ENCODE data around the gene PDZRN4. TPM values are rescaled to one million over a fixed set of nuclear protein-coding genes. Genes with fewer than 3 reads are reported as not detected.
A peak's percentile ranks its signal among the peaks of the same experiment; 100 is the strongest.

PDZRN4 gene
- total and polyA plus RNA-seq, 8 donors, result 0.58 to 29.0 (median 2.2) TPM

DNA sequence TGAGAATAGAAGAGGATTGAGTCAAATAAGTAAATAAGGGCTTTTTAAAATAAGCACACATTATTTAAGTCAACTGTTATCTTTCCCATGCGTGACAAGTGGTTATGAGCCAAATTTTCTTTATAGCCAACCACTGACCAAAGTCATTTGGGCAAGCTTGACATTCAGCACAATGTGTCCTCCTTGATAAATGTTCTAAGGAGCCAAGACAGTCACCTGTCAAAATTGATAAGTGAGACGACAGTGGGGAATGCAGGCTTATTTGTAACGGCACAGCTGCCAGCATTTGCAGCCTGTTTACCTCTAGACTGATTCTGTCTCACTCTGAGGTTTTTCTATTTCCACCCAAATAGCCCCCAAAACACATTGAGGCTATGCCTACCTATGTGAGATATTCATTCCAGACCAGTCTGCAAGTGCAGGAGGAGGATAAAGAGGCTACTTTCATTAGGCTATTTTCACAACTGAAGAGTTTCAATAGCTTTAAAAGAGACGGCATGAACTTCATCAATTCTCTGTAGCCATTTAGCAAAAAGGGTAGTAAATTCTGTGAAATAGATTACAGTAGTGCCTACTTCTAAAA is 339.5 kb downstream of the PDZRN4 start:
- H3K27me3 ChIP-seq, result no peaks in the 10 kb centered on the region
- no peak for DNase-seq
- 45 to 74% (median 54%) methylated on average over 4 of the region's 4 CpGs for WGBS, 5 donors
- H3K4me1 ChIP-seq, result no peaks in the 10 kb centered on the region
- H3K9me3 ChIP-seq, result no peaks in the 10 kb centered on the region
- no peak overlapping the region for H3K4me3 ChIP-seq
- H3K36me3 ChIP-seq, result no peaks in the 10 kb centered on the region
- intact Hi-C loops (cut with DNase I; ENCODE audit: low total_unique reads), result no loop called here
- no peak overlapping the region for H3K27ac ChIP-seq
- TF ChIP-seq CTCF (IDR thresholded peaks at IDR 0.05) (no peak), EP300 (IDR thresholded peaks at IDR 0.05) (no peak), POLR2AphosphoS5 (IDR thresholded peaks at IDR 0.05) (no peak), POLR2A (IDR thresholded peaks at IDR 0.05) (no peak)

DNA sequence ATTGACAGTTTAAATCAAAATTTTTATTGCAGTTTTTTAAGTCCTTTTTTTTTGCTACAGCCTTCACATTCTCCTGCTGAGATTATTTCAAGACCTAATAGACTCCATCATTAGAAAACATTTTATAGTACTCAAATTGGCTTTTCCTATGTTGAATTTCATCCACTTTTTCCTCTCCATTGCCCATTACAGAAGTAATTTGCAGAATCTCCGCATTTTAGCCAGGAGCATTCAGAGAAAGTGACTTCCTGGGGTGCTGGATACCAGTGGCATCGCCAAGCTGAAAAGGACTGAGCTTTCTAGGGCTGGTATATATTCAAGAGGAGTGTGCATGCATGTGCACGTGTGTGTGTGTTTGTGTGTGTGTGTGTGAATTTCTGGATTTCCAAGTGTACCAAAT is 340.8 kb downstream of the PDZRN4 start:
- H3K9me3 ChIP-seq, result no peaks in the 10 kb centered on the region
- 86 to 92% (median 89%) methylated on average over 3 of the region's 3 CpGs for WGBS, 5 donors
- no peaks in the 10 kb centered on the region for H3K36me3 ChIP-seq
- no peaks in the 10 kb centered on the region for H3K27me3 ChIP-seq
- no peak for TF ChIP-seq CTCF (IDR thresholded peaks at IDR 0.05)
- no peak for TF ChIP-seq POLR2A (IDR thresholded peaks at IDR 0.05)
- TF ChIP-seq EP300 (IDR thresholded peaks at IDR 0.05), result no peak
- TF ChIP-seq POLR2AphosphoS5 (IDR thresholded peaks at IDR 0.05), result no peak
- H3K27ac ChIP-seq, result no peak overlapping the region
- no peak overlapping the region for H3K4me3 ChIP-seq
- no peak for DNase-seq
- intact Hi-C loops (cut with DNase I; ENCODE audit: low total_unique reads), result no loop called here
- no peaks in the 10 kb centered on the region for H3K4me1 ChIP-seq

GRCh38 chr12:41530441-41530840 is 342.3 kb downstream of the PDZRN4 start:
- H3K9me3 ChIP-seq, result no peaks in the 10 kb centered on the region
- TF ChIP-seq EP300 (IDR thresholded peaks at IDR 0.05) (no peak), POLR2A (IDR thresholded peaks at IDR 0.05) (no peak), POLR2AphosphoS5 (IDR thresholded peaks at IDR 0.05) (no peak), CTCF (IDR thresholded peaks at IDR 0.05) (no peak)
- intact Hi-C loops (cut with DNase I; ENCODE audit: low total_unique reads), result no loop called here
- H3K36me3 ChIP-seq, result no peaks in the 10 kb centered on the region
- no peak for DNase-seq
- no peaks in the 10 kb centered on the region for H3K27me3 ChIP-seq
- H3K27ac ChIP-seq, result peak overlapping the region in 1 of 5 donors; percentile 68
- H3K4me3 ChIP-seq, result no peak overlapping the region
- WGBS, 5 donors, result 76 to 88% (median 83%) methylated on average over 5 of the region's 5 CpGs
- no peaks in the 10 kb centered on the region for H3K4me1 ChIP-seq

- Histone ChIP-seq H3K9me3 (no peaks in the 10 kb centered on the region), H3K4me3 (no peak overlapping the region), H3K36me3 (no peaks in the 10 kb centered on the region), H3K27ac (peak overlapping the region in 1 of 5 donors; percentile 68), H3K4me1 (no peaks in the 10 kb centered on the region), H3K27me3 (no peaks in the 10 kb centered on the region)
- 72 to 82% (median 77%) methylated on average over 13 of the region's 13 CpGs for WGBS, 5 donors
- no peak for TF ChIP-seq EP300 (IDR thresholded peaks at IDR 0.05)
- no peak for TF ChIP-seq POLR2A (IDR thresholded peaks at IDR 0.05)
- TF ChIP-seq CTCF (IDR thresholded peaks at IDR 0.05), result no peak
- TF ChIP-seq POLR2AphosphoS5 (IDR thresholded peaks at IDR 0.05), result no peak
- intact Hi-C loops (cut with DNase I; ENCODE audit: low total_unique reads), result no loop called here
- DNase-seq, result peak in 1 of 2 donors; percentile 27
These were observed 343.2 kb downstream of the PDZRN4 start for GRCh38 chr12:41531147-41531829.

Measured in stomach (tissue), 9 donors.